ENCODE data around the gene HNRNPK. TPM values are rescaled to one million over a fixed set of nuclear protein-coding genes. Genes with fewer than 3 reads are reported as not detected.

The HNRNPK gene
- total RNA-seq, 2 donors from 2014 or later, result 451 to 491 TPM

- intact Hi-C loops (cut with DNase I), result no loop called here
- Histone ChIP-seq H3K9ac (ENCODE audit: low read depth in 2 of 2, low read length in 2 of 2) (no peak overlapping the region), H3K4me1 (no peaks in the 10 kb centered on the region), H3K36me3 (no peaks in the 10 kb centered on the region), H3K27me3 (no peaks in the 10 kb centered on the region), H3K9me3 (no peaks in the 10 kb centered on the region), H3K27ac (no peak overlapping the region), H3K4me3 (no peak overlapping the region)
- DNase-seq, result no peak
- no peak for TF ChIP-seq CTCF (IDR thresholded peaks at IDR 0.05)
Measured at GRCh38 chr9:83992901-83993300, 12.9 kb upstream of the HNRNPK start.

- Histone ChIP-seq H3K36me3 (no peaks in the 10 kb centered on the region), H3K4me3 (no peak overlapping the region), H3K9me3 (no peaks in the 10 kb centered on the region), H3K27ac (no peak overlapping the region), H3K9ac (ENCODE audit: low read depth in 2 of 2, low read length in 2 of 2) (peak overlapping the region in 1 of 2 donors; percentile 10), H3K27me3 (no peaks in the 10 kb centered on the region), H3K4me1 (no peaks in the 10 kb centered on the region)
- intact Hi-C loops (cut with DNase I), result no loop called here
- DNase-seq, result no peak
- no peak for TF ChIP-seq CTCF (IDR thresholded peaks at IDR 0.05)
Measured at GRCh38 chr9:83992407-83992806, 12.4 kb upstream of the HNRNPK start.

GRCh38 chr9:83991355-83991754, 11.3 kb upstream of the HNRNPK start:
- intact Hi-C loops (cut with DNase I), result no loop called here
- Histone ChIP-seq H3K27ac (no peak overlapping the region), H3K36me3 (no peaks in the 10 kb centered on the region), H3K9me3 (no peaks in the 10 kb centered on the region), H3K9ac (ENCODE audit: low read depth in 2 of 2, low read length in 2 of 2) (no peak overlapping the region), H3K27me3 (no peaks in the 10 kb centered on the region), H3K4me1 (no peaks in the 10 kb centered on the region), H3K4me3 (no peak overlapping the region)
- DNase-seq, result no peak
- no peak for TF ChIP-seq CTCF (IDR thresholded peaks at IDR 0.05)

GRCh38 chr9:83988411-83988810, 8.4 kb upstream of the HNRNPK start:
- Histone ChIP-seq H3K36me3 (no peaks in the 10 kb centered on the region), H3K9me3 (no peaks in the 10 kb centered on the region), H3K9ac (ENCODE audit: low read depth in 2 of 2, low read length in 2 of 2) (no peak overlapping the region), H3K4me3 (no peak overlapping the region), H3K27ac (no peak overlapping the region), H3K27me3 (no peaks in the 10 kb centered on the region), H3K4me1 (no peaks in the 10 kb centered on the region)
- no peak for TF ChIP-seq CTCF (IDR thresholded peaks at IDR 0.05)
- DNase-seq, result no peak
- intact Hi-C loops (cut with DNase I), result loop anchor here (10.0 kb wide), 1 partner anchor 156 kb away; no protein-coding TSS in a partner anchor

- TF ChIP-seq CTCF (IDR thresholded peaks at IDR 0.05), result no peak
- intact Hi-C loops (cut with DNase I), result loop anchor here (10.0 kb wide), 1 partner anchor 157 kb away; no protein-coding TSS in a partner anchor
- Histone ChIP-seq H3K4me1 (no peaks in the 10 kb centered on the region), H3K9me3 (no peaks in the 10 kb centered on the region), H3K27ac (peak overlapping the region; percentile 39), H3K27me3 (no peaks in the 10 kb centered on the region), H3K4me3 (no peak overlapping the region), H3K36me3 (no peaks in the 10 kb centered on the region), H3K9ac (ENCODE audit: low read depth in 2 of 2, low read length in 2 of 2) (no peak overlapping the region)
- no peak for DNase-seq
Measured at GRCh38 chr9:83987402-83987791, 7.4 kb upstream of the HNRNPK start.

All from colonic mucosa (tissue), 4 donors.